ENCODE results near the gene HAUS5. TPM values are rescaled to one million over a fixed set of nuclear protein-coding genes. Genes with fewer than 3 reads are reported as not detected.

HAUS5 gene
- total RNA-seq, 1 experiment from 2014 or later, result 35.3 TPM

GRCh38 chr19:35565016-35565856 lies 47.3 kb upstream of the HAUS5 start:
- no TSS peak for BruUV-seq (replicated peaks)
- Mint-ChIP-seq H3K27me3 (ENCODE audit: unreplicated experiment) (peaks cover 88% of the 10 kb centered on the region), H3K9me3 (ENCODE audit: low read depth, unreplicated experiment) (no peaks in the 10 kb centered on the region), H3K4me1 (ENCODE audit: low read depth, unreplicated experiment) (no peaks in the 10 kb centered on the region), H3K36me3 (ENCODE audit: insufficient read depth, unreplicated experiment) (no peaks in the 10 kb centered on the region), H3K27ac (ENCODE audit: unreplicated experiment) (no peak overlapping the region), H3K4me3 (ENCODE audit: low read depth, unreplicated experiment) (no peak overlapping the region)
- no peak for DNase-seq
- no peak for TF ChIP-seq CTCF (IDR thresholded peaks at IDR 0.05; ENCODE audit: unreplicated experiment)
- intact Hi-C loops (cut with micrococcal nuclease; ENCODE audit: unreplicated experiment), result no loop called here
- CTCF ChIA-PET, result interaction anchor here (0.6 to 1.2 kb wide), 3 partner anchors 55 to 508 kb away, joined by 4 to 5 read pairs (median 4); no protein-coding TSS in a partner anchor

DNA sequence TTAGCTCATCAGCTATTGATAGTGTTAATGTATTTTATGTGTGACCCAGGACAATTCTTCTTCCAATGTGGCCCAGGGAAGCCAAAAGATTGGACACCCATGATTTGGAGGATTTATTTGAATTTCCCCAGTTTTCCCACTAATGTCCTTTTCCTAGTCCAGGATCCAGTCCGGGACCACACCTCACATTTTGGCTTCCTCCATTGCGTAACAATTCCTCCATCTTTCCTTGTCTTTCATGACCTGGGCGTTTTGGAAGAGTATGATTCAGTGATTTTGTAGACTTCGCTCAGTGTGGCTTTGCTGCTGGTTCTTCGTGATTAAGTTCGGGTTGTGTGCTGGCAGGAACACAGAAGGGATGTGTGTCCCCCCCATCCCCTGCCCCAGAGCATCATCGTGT lies 45.8 kb upstream of the HAUS5 start:
- peaks cover 88% of the 10 kb centered on the region for H3K27me3 Mint-ChIP-seq (ENCODE audit: unreplicated experiment)

DNA sequence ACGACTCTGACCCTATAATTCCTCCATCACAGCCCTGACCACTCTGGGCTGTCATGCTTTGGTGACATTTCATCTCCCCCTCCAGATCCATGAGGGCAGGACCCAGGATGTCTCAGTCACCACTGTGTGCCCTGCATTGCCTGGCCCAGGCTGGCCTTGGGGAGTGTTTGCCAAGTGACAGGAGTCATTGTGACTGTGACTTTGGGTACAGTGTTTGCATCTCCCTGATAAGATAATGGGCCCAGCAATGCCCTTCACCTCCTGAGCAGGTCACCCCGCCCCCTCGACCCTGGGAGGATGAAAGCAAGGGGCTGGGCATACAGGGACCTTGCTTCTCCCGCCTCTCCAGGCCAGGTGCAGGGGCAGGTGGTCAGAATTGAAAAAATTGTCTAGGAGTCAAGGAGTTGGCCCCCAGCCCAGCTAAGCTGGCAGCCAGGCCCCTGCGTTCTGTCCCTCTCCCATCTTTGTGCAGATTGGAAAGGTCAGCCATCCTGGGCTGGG lies 43.2 kb upstream of the HAUS5 start:
- H3K27ac Mint-ChIP-seq (ENCODE audit: unreplicated experiment), result no peak overlapping the region
- H3K4me3 Mint-ChIP-seq (ENCODE audit: low read depth, unreplicated experiment), result no peak overlapping the region
- intact Hi-C loops (cut with micrococcal nuclease; ENCODE audit: unreplicated experiment), result no loop called here
- no TSS peak for BruUV-seq (replicated peaks)
- H3K9me3 Mint-ChIP-seq (ENCODE audit: low read depth, unreplicated experiment), result no peaks in the 10 kb centered on the region
- no peaks in the 10 kb centered on the region for H3K36me3 Mint-ChIP-seq (ENCODE audit: insufficient read depth, unreplicated experiment)
- no peaks in the 10 kb centered on the region for H3K4me1 Mint-ChIP-seq (ENCODE audit: low read depth, unreplicated experiment)
- H3K27me3 Mint-ChIP-seq (ENCODE audit: unreplicated experiment), result peaks cover 92% of the 10 kb centered on the region
- TF ChIP-seq CTCF (IDR thresholded peaks at IDR 0.05; ENCODE audit: unreplicated experiment), result no peak
- CTCF ChIA-PET, result no interaction called here
- DNase-seq, result no peak

More for the DNA sequence above, 45.8 kb upstream of the HAUS5 start:
- BruUV-seq (replicated peaks), result no TSS peak
- CTCF ChIA-PET, result interaction anchor here (1.2 kb wide), 1 partner anchor 57 kb away, joined by 4 read pairs; no protein-coding TSS in a partner anchor
- H3K9me3 Mint-ChIP-seq (ENCODE audit: low read depth, unreplicated experiment), result no peaks in the 10 kb centered on the region
- no peak for DNase-seq
- H3K4me3 Mint-ChIP-seq (ENCODE audit: low read depth, unreplicated experiment), result no peak overlapping the region
- no peaks in the 10 kb centered on the region for H3K36me3 Mint-ChIP-seq (ENCODE audit: insufficient read depth, unreplicated experiment)
- H3K4me1 Mint-ChIP-seq (ENCODE audit: low read depth, unreplicated experiment), result no peaks in the 10 kb centered on the region
- TF ChIP-seq CTCF (IDR thresholded peaks at IDR 0.05; ENCODE audit: unreplicated experiment), result no peak
- intact Hi-C loops (cut with micrococcal nuclease; ENCODE audit: unreplicated experiment), result no loop called here
- no peak overlapping the region for H3K27ac Mint-ChIP-seq (ENCODE audit: unreplicated experiment)

DNA sequence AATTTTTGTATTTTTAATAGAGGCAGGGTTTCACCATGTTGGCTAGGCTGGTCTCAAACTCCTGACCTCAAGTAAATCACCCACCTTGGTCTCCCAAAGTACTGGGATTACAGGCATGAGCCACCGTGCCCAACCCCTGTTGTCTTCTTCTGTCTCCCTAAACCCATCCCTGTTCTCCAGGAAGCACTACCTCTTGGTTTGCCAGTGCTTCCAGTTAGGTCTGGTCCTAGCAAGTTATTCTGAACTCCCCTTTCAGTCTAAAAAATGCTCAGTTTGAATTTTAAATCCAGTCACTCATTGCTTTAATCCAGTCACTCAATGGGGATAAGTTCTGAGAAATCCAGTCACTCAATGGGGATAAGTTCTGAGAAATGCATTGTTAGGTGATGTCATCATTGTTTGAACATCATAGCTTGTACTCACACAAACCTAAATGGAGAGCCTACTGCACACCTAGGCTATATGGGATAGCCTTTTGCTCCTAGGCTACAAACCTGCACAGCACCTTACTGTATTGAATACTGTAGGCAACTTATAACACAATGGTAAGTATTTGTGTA lies 41.0 kb upstream of the HAUS5 start:
- Mint-ChIP-seq H3K4me1 (ENCODE audit: low read depth, unreplicated experiment) (no peaks in the 10 kb centered on the region), H3K36me3 (ENCODE audit: insufficient read depth, unreplicated experiment) (no peaks in the 10 kb centered on the region), H3K27me3 (ENCODE audit: unreplicated experiment) (peaks cover 85% of the 10 kb centered on the region), H3K27ac (ENCODE audit: unreplicated experiment) (no peak overlapping the region), H3K4me3 (ENCODE audit: low read depth, unreplicated experiment) (no peak overlapping the region), H3K9me3 (ENCODE audit: low read depth, unreplicated experiment) (peaks cover 8% of the 10 kb centered on the region)
- no peak for DNase-seq
- intact Hi-C loops (cut with micrococcal nuclease; ENCODE audit: unreplicated experiment), result no loop called here
- no peak for TF ChIP-seq CTCF (IDR thresholded peaks at IDR 0.05; ENCODE audit: unreplicated experiment)
- CTCF ChIA-PET, result interaction anchor here (0.6 kb wide), 1 partner anchor 10 kb away, joined by 3 read pairs; no protein-coding TSS in a partner anchor
- no TSS peak for BruUV-seq (replicated peaks)

All from Calu3 (cell line).